ENCODE results near the gene BRCC3. TPM values are rescaled to one million over a fixed set of nuclear protein-coding genes. Genes with fewer than 3 reads are reported as not detected.

BRCC3 gene
- total RNA-seq, 3 donors from 2014 or later (not counting 1 experiment from before 2014, with no cell fraction given), result 15.0 to 20.8 (median 17.9) TPM

DNA sequence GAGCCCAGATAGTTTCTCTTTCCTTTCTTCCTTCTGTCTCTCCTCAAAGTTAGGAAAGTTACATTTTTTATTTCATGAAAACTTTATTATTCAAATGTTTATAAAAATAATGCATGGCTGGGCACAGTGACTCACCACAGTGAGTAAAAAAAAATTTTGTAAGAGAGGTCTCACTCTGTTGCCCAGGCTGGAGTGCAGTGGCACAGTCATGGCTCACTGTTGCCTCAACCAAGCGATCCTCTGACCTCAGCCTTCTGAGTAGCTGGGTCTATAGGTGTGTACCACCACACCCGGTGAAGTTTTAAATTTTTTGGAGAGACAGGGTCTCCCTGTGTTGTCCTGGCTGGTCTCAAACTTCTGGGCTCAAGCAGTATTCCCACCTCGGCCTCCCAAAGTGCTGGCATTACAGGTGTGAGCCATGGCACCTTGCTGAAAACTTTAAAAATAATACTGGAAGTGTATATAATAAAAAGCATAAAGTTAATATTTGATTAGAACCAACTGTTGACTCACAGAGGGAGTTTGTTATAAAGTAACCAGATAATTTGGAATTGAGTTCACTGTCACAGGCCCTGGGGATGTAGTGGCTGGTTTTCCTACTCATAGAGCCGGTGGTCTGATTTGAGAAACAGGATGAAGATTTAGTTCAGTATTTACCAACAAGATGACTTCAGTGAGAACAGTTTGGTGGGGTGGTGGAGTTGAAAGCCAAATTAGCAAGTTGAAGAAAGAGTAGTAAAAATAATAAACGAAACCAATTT, 18.4 kb upstream of the BRCC3 start:
- Histone ChIP-seq H3K27ac (ENCODE audit: low read length) (no peak overlapping the region), H3K27me3 (ENCODE audit: control insufficient read depth, insufficient read depth, low read length) (no peaks in the 10 kb centered on the region), H3K4me3 (ENCODE audit: low read length) (no peak overlapping the region), H3K36me3 (ENCODE audit: control insufficient read depth, insufficient read depth, low read length) (peaks cover 7% of the 10 kb centered on the region), H3K4me1 (ENCODE audit: control insufficient read depth, insufficient read depth, low read length) (peaks cover 15% of the 10 kb centered on the region), H3K9me3 (ENCODE audit: control insufficient read depth, insufficient read depth, low read length) (no peaks in the 10 kb centered on the region)
- ATAC-seq (no peak), DNase-seq (no peak)
- no peaks in the 10 kb centered on the region for H3K9me3 Mint-ChIP-seq
- peak overlapping the region in 1 of 2 donors; percentile 79 for H3K27ac Mint-ChIP-seq
- TF ChIP-seq, protein P1, sequence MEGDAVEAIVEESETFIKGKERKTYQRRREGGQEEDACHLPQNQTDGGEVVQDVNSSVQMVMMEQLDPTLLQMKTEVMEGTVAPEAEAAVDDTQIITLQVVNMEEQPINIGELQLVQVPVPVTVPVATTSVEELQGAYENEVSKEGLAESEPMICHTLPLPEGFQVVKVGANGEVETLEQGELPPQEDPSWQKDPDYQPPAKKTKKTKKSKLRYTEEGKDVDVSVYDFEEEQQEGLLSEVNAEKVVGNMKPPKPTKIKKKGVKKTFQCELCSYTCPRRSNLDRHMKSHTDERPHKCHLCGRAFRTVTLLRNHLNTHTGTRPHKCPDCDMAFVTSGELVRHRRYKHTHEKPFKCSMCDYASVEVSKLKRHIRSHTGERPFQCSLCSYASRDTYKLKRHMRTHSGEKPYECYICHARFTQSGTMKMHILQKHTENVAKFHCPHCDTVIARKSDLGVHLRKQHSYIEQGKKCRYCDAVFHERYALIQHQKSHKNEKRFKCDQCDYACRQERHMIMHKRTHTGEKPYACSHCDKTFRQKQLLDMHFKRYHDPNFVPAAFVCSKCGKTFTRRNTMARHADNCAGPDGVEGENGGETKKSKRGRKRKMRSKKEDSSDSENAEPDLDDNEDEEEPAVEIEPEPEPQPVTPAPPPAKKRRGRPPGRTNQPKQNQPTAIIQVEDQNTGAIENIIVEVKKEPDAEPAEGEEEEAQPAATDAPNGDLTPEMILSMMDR (IDR thresholded peaks at IDR 0.05), result no peak
- intact Hi-C loops (cut with micrococcal nuclease), result no loop called here
- H3K36me3 Mint-ChIP-seq, result no peaks in the 10 kb centered on the region
- 93% methylated on average over 3 of the region's 5 CpGs for WGBS (ENCODE audit: insufficient coverage)
- H3K27me3 Mint-ChIP-seq (ENCODE audit: low read depth in 2 of 2), result no peaks in the 10 kb centered on the region
- H3K4me3 Mint-ChIP-seq, result no peak overlapping the region
- peaks cover 7 to 26% of the 10 kb centered on the region in 2 donors for H3K4me1 Mint-ChIP-seq

DNA sequence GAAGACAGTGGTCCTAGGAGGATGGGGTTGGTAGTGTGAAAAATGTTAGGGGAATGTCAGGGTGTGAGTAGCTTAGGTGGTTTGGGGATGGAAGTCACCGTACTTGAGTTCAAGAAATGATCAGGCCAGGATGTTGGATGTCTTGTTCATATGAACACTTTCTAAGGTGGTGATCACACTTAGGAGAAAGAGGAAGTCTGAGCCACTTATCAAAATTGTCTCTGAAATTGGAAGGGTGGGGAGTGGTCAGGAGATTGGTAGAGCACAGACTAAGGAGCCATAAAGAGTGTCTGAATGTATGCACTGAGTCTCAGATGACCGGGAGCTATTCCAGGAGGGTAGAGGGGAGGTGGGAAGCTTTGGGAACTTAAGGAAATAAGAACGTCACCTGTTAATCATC, 17.7 kb upstream of the BRCC3 start:
- Mint-ChIP-seq H3K9me3 (no peaks in the 10 kb centered on the region), H3K27me3 (ENCODE audit: low read depth in 2 of 2) (no peaks in the 10 kb centered on the region), H3K4me1 (peaks cover 7 to 26% of the 10 kb centered on the region in 2 donors), H3K27ac (peak overlapping the region in 1 of 2 donors; percentile 79), H3K36me3 (no peaks in the 10 kb centered on the region), H3K4me3 (no peak overlapping the region)
- ATAC-seq, result no peak
- Histone ChIP-seq H3K4me1 (ENCODE audit: control insufficient read depth, insufficient read depth, low read length) (peaks cover 15% of the 10 kb centered on the region), H3K9me3 (ENCODE audit: control insufficient read depth, insufficient read depth, low read length) (no peaks in the 10 kb centered on the region), H3K27ac (ENCODE audit: low read length) (no peak overlapping the region), H3K4me3 (ENCODE audit: low read length) (no peak overlapping the region), H3K36me3 (ENCODE audit: control insufficient read depth, insufficient read depth, low read length) (peaks cover 7% of the 10 kb centered on the region), H3K27me3 (ENCODE audit: control insufficient read depth, insufficient read depth, low read length) (no peaks in the 10 kb centered on the region)
- no peak for DNase-seq
- WGBS (ENCODE audit: insufficient coverage), result 86% methylated on average over 3 of the region's 3 CpGs
- TF ChIP-seq, protein P1 (IDR thresholded peaks at IDR 0.05), result no peak
- intact Hi-C loops (cut with micrococcal nuclease), result no loop called here

DNA sequence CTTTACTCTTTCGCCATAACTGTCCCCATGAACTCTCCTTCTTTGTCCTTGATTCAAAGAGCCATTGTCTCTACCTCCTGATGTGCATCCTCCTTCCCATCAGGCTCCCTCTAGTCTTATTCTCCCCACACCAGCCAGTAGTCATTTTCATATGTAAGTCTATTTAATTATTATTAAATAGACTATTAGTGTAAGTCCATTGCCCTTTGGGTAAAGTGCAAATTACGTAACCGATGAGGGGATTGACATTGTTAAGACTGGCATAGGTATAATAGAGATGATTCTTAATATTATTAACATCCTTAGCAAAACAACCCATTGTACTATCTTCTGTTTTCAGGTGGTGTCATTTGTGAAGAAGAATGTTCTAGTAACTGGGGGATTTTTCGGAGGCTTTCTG, 17.1 kb upstream of the BRCC3 start:
- H3K4me3 Mint-ChIP-seq, result no peak overlapping the region
- Histone ChIP-seq H3K9me3 (ENCODE audit: control insufficient read depth, insufficient read depth, low read length) (no peaks in the 10 kb centered on the region), H3K27ac (ENCODE audit: low read length) (no peak overlapping the region), H3K4me3 (ENCODE audit: low read length) (no peak overlapping the region), H3K4me1 (ENCODE audit: control insufficient read depth, insufficient read depth, low read length) (peaks cover 15% of the 10 kb centered on the region), H3K27me3 (ENCODE audit: control insufficient read depth, insufficient read depth, low read length) (no peaks in the 10 kb centered on the region), H3K36me3 (ENCODE audit: control insufficient read depth, insufficient read depth, low read length) (peaks cover 7% of the 10 kb centered on the region)
- TF ChIP-seq, protein P1 (IDR thresholded peaks at IDR 0.05), result no peak
- intact Hi-C loops (cut with micrococcal nuclease), result no loop called here
- no peak overlapping the region for H3K27ac Mint-ChIP-seq
- WGBS (ENCODE audit: insufficient coverage), result 100% methylated on average over 1 of the region's 4 CpGs
- ATAC-seq (no peak), DNase-seq (no peak)
- peaks cover 7 to 20% of the 10 kb centered on the region in 2 donors for H3K4me1 Mint-ChIP-seq
- no peaks in the 10 kb centered on the region for H3K27me3 Mint-ChIP-seq (ENCODE audit: low read depth in 2 of 2)
- H3K36me3 Mint-ChIP-seq, result no peaks in the 10 kb centered on the region
- H3K9me3 Mint-ChIP-seq, result no peaks in the 10 kb centered on the region

DNA sequence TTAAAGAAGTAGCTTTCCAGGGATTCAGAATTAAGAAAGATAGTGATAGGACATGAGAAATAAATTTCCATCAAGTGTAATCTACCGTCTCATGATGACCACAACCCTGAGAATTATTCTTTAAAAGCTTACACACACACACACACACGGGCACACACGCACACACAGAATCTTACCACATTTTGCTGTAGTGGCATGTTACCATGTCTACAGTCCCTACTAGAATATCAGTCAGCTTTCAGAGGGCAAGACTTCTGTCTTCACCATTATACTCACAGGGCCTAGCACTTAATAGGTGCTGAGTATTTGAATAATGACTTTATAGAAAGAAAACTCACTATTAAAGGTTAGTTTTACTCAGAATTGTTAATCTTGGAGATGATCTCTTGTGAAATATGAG, 15.8 kb upstream of the BRCC3 start:
- WGBS (ENCODE audit: insufficient coverage), result 86% methylated on average over 3 of the region's 3 CpGs
- no peak overlapping the region for H3K27ac Mint-ChIP-seq

More for the DNA sequence above, 15.8 kb upstream of the BRCC3 start:
- no peak for ATAC-seq
- Histone ChIP-seq H3K27ac (ENCODE audit: low read length) (no peak overlapping the region), H3K27me3 (ENCODE audit: control insufficient read depth, insufficient read depth, low read length) (no peaks in the 10 kb centered on the region), H3K4me3 (ENCODE audit: low read length) (no peak overlapping the region), H3K4me1 (ENCODE audit: control insufficient read depth, insufficient read depth, low read length) (peaks cover 15% of the 10 kb centered on the region), H3K36me3 (ENCODE audit: control insufficient read depth, insufficient read depth, low read length) (peaks cover 11% of the 10 kb centered on the region), H3K9me3 (ENCODE audit: control insufficient read depth, insufficient read depth, low read length) (no peaks in the 10 kb centered on the region)
- H3K9me3 Mint-ChIP-seq, result no peaks in the 10 kb centered on the region
- intact Hi-C loops (cut with micrococcal nuclease), result no loop called here
- no peak overlapping the region for H3K4me3 Mint-ChIP-seq
- TF ChIP-seq, protein P1 (IDR thresholded peaks at IDR 0.05), result no peak
- H3K4me1 Mint-ChIP-seq, result peaks cover 7 to 20% of the 10 kb centered on the region in 2 donors
- no peak for DNase-seq
- H3K36me3 Mint-ChIP-seq, result no peaks in the 10 kb centered on the region
- no peaks in the 10 kb centered on the region for H3K27me3 Mint-ChIP-seq (ENCODE audit: low read depth in 2 of 2)
